M059J (cell line): Measurements from ENCODE around the gene FAAP100. TPM values are rescaled to one million over a fixed set of nuclear protein-coding genes. Genes with fewer than 3 reads are reported as not detected.

Experiments
- DNase-seq: peaks from one replicate; pipeline ENCODE4 v3.0.0-alpha.2; 2012; ENCODE audit warnings: low read depth
- total RNA-seq: library from RNA; depleted of rRNA; stranded (reverse); fragments of >200 nt; shearing (Covaris generic); gene quantifications from 2 replicates; pipeline ENCODE4 v1.2.3, GENCODE V29; 2014

FAAP100 gene
- total RNA-seq, 1 experiment from 2014 or later = 18.0 TPM

- DNase-seq = no peak
Measured at GRCh38 chr17:81524865-81525159, 27.3 kb downstream of the FAAP100 start.

GRCh38 chr17:81524039-81524864 is 27.9 kb downstream of the FAAP100 start:
- no peak for DNase-seq

- peak; percentile 81 for DNase-seq
Measured at GRCh38 chr17:81523402-81524038, 28.6 kb downstream of the FAAP100 start.

GRCh38 chr17:81522491-81523401 is 29.4 kb downstream of the FAAP100 start:
- no peak for DNase-seq

- DNase-seq = no peak
Measured at GRCh38 chr17:81520021-81520901, 31.9 kb downstream of the FAAP100 start.

GRCh38 chr17:81519284-81520020 is 32.7 kb downstream of the FAAP100 start:
- peak; percentile 49 for DNase-seq

GRCh38 chr17:81518785-81519283 is 33.3 kb downstream of the FAAP100 start:
- DNase-seq = peak; percentile 49

- DNase-seq = no peak
Measured at GRCh38 chr17:81518113-81518784, 33.9 kb downstream of the FAAP100 start.

GRCh38 chr17:81517339-81518112 is 34.6 kb downstream of the FAAP100 start:
- peak; percentile 45 for DNase-seq

- no peak for DNase-seq
Measured at GRCh38 chr17:81517009-81517338, 35.2 kb downstream of the FAAP100 start.

- no peak for DNase-seq
Measured at GRCh38 chr17:81516439-81516838, 35.7 kb downstream of the FAAP100 start.

GRCh38 chr17:81515530-81516041 is 36.6 kb downstream of the FAAP100 start:
- DNase-seq = no peak

- peak; percentile 82 for DNase-seq
Measured at GRCh38 chr17:81514739-81515529, 37.2 kb downstream of the FAAP100 start.

GRCh38 chr17:81514489-81514738 is 37.7 kb downstream of the FAAP100 start:
- DNase-seq = no peak

- DNase-seq = no peak
Measured at GRCh38 chr17:81513753-81514488, 38.2 kb downstream of the FAAP100 start.

- DNase-seq = peak; percentile 58
Measured at GRCh38 chr17:81513372-81513752, 38.8 kb downstream of the FAAP100 start.

- peak; percentile 89 for DNase-seq
Measured at GRCh38 chr17:81512562-81513371, 39.4 kb downstream of the FAAP100 start, which contains the start of gene ACTG1. ACTG1 (minus strand) TSS chr17:81512799; CDS start chr17:81512354, 445 bp downstream.
